Pancreas (tissue), 10 donors: Measurements from ENCODE around the gene MDH1. TPM values are rescaled to one million over a fixed set of nuclear protein-coding genes. Genes with fewer than 3 reads are reported as not detected.

ENCODE experiments used
- ATAC-seq, 4 donors: fragments of 200-7000 bp; cut with Tn5 transposase; one replicate each; pipeline versions ENCODE4 v1.8.0 to v1.9.1; 2020; ENCODE audit warnings: mild to moderate bottlenecking in 4 of 4, moderate library complexity in 4 of 4
- DNase-seq, 6 donors: peaks; one replicate each; pipeline ENCODE4 v3.0.0-alpha.2; 2020
- FAIRE-seq: peaks from 2 replicates; lab custom pipeline; 2012; peaks lifted over from hg19 to GRCh38; lab: Jason Lieb, UNC
- H3K27ac ChIP-seq, 4 donors: fragments of 200-600 bp; sonication (generic); 1 replicate in 3 of 4; 2 replicates in 1 of 4; pipeline versions ENCODE4 v1.5.0 to v1.8.0; 2020
- H3K27me3 ChIP-seq, 4 donors: fragments of 200-600 bp; one replicate each; pipeline ENCODE4 v1.8.0; 2021
- H3K36me3 ChIP-seq, 3 donors: fragments of 200-600 bp; sonication (generic) in 1 of 3; one replicate each; pipeline versions ENCODE4 v1.5.0 to v1.8.0; 2020 to 2021
- H3K4me1 ChIP-seq, 3 donors: fragments of 200-600 bp; one replicate each; pipeline ENCODE4 v1.8.0; 2021
- H3K4me3 ChIP-seq, 4 donors: fragments of 200-600 bp; sonication (generic) in 2 of 4; one replicate each; pipeline versions ENCODE4 v1.5.0 to v1.8.0; 2020 to 2021
- H3K9me3 ChIP-seq, 4 donors: fragments of 200-600 bp; one replicate each; pipeline ENCODE4 v1.8.0; 2021
- WGBS, 2 donors: extraction: QIAGEN DNeasy Blood & Tissue Kit; methylation state at CpG; one replicate each; pipeline ENCODE4 v1.1.7; 2013; 5-methylcytosine and 5-hydroxymethylcytosine counted together
- intact Hi-C, 3 donors: fragments of 100-400 bp; cut with DNase I; formaldehyde crosslinking; loops; one replicate each; pipeline versions ENCODE4 v1.11.1 to v1.14.2; 2022
- polyA plus RNA-seq, 2 donors: library from polyadenylated mRNA; stranded (reverse); fragments of 200-250 nt; gene quantifications; one replicate each; pipeline ENCODE4 v1.2.3, GENCODE V29; 2013
- total RNA-seq, 6 donors: library from RNA; stranded (reverse); fragmentation: NEBNext Ultra II Directional in 4 of 6; extraction: Animal tissue kit (Norgen Biotek cat#: 25700) in 4 of 6; gene quantifications; one replicate each; pipeline versions ENCODE4 v1.2.1 to v1.2.4, GENCODE V29; 2021 to 2023
- TF ChIP-seq, protein P1 (sequence below), 4 donors: fragments of 200-600 bp; sonication (generic) in 3 of 4; IDR thresholded peaks; one replicate each; pipeline versions ENCODE4 v1.5.0 to v1.8.0; 2021; ENCODE audit warnings: antibody characterized with exemption in 4 of 4
- donor health status: healthy with polysubstance abuse.
- donor health status: DM: no; HTN: no; CAD: no; lungs with moderate emphysema.
- donor health status: DM: no; HTN: no; CAD: no.
- donor health status: control.
- donor health status: control.
- donor health status: Bipolar disorder and iron deficiency.
- donor health status: DM: yes; HTN: yes; CAD: no.
- donor health status: DM: no; HTN: no; CAD: no.
- donor health status: DM: no; HTN: no; CAD: no.
- donor health status: DM: yes; HTN: yes; CAD: no.

Gene MDH1
- total and polyA plus RNA-seq, 8 donors: 35.4 to 104 (median 56.2) TPM

- H3K9me3 ChIP-seq: no peaks in the 10 kb centered on the region
- TF ChIP-seq, protein P1, sequence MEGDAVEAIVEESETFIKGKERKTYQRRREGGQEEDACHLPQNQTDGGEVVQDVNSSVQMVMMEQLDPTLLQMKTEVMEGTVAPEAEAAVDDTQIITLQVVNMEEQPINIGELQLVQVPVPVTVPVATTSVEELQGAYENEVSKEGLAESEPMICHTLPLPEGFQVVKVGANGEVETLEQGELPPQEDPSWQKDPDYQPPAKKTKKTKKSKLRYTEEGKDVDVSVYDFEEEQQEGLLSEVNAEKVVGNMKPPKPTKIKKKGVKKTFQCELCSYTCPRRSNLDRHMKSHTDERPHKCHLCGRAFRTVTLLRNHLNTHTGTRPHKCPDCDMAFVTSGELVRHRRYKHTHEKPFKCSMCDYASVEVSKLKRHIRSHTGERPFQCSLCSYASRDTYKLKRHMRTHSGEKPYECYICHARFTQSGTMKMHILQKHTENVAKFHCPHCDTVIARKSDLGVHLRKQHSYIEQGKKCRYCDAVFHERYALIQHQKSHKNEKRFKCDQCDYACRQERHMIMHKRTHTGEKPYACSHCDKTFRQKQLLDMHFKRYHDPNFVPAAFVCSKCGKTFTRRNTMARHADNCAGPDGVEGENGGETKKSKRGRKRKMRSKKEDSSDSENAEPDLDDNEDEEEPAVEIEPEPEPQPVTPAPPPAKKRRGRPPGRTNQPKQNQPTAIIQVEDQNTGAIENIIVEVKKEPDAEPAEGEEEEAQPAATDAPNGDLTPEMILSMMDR (IDR thresholded peaks at IDR 0.05): no peak
- ATAC-seq (no peak), FAIRE-seq (no peak), DNase-seq (no peak)
- 71 to 94% methylated on average over 1 of the region's 1 CpG for WGBS, 2 donors
- no peak overlapping the region for H3K4me3 ChIP-seq
- H3K4me1 ChIP-seq: no peaks in the 10 kb centered on the region
- H3K27ac ChIP-seq: no peak overlapping the region
- intact Hi-C loops: no loop called here
- no peaks in the 10 kb centered on the region for H3K27me3 ChIP-seq
- no peaks in the 10 kb centered on the region for H3K36me3 ChIP-seq
Observed at GRCh38 chr2:63643486-63643885, 54.7 kb downstream of the MDH1 start.

GRCh38 chr2:63648632-63649031 lies 59.9 kb downstream of the MDH1 start:
- ATAC-seq: no peak

GRCh38 chr2:63649829-63650228 lies 61.1 kb downstream of the MDH1 start:
- FAIRE-seq (no peak), DNase-seq (no peak), ATAC-seq (no peak)
- TF ChIP-seq, protein P1 (IDR thresholded peaks at IDR 0.05): no peak
- Histone ChIP-seq H3K27me3 (no peaks in the 10 kb centered on the region), H3K27ac (no peak overlapping the region), H3K9me3 (no peaks in the 10 kb centered on the region), H3K36me3 (no peaks in the 10 kb centered on the region), H3K4me1 (no peaks in the 10 kb centered on the region), H3K4me3 (no peak overlapping the region)
- intact Hi-C loops: no loop called here
- 93 to 100% methylated on average over 1 of the region's 1 CpG for WGBS, 2 donors

More at GRCh38 chr2:63648632-63649031, 59.9 kb downstream of the MDH1 start:
- FAIRE-seq: no peak
- Histone ChIP-seq H3K4me3 (no peak overlapping the region), H3K9me3 (no peaks in the 10 kb centered on the region), H3K4me1 (no peaks in the 10 kb centered on the region), H3K36me3 (no peaks in the 10 kb centered on the region), H3K27ac (no peak overlapping the region), H3K27me3 (no peaks in the 10 kb centered on the region)
- no peak for DNase-seq
- TF ChIP-seq, protein P1 (IDR thresholded peaks at IDR 0.05): no peak
- whole genome bisulfite sequencing, 2 donors: 59% methylated on average over 2 of the region's 2 CpGs
- intact Hi-C loops: no loop called here

DNA sequence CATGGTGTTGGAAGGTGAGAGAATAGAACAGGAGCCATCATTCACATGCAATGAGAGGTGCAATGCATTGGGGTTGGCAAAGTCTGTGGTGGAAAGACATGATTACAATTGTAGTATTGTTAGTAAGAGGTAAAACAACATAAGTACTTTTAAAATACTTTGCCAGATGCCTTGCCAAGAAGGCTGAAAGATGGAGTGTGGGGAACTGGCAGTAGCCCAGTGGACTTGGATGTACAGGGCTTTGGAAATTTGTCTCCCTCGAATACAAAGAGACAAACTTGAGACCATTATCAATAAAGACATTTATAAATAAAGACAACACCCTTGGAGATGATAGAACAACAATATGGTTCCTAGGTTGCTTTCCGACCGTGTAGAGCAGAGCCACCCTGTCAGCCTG lies 62.0 kb downstream of the MDH1 start:
- H3K9me3 ChIP-seq: no peaks in the 10 kb centered on the region
- H3K27me3 ChIP-seq: no peaks in the 10 kb centered on the region
- H3K27ac ChIP-seq: no peak overlapping the region
- intact Hi-C loops: no loop called here
- no peak overlapping the region for H3K4me3 ChIP-seq
- no peaks in the 10 kb centered on the region for H3K36me3 ChIP-seq
- TF ChIP-seq, protein P1 (IDR thresholded peaks at IDR 0.05): no peak
- H3K4me1 ChIP-seq: no peaks in the 10 kb centered on the region
- ATAC-seq (no peak), DNase-seq (no peak), FAIRE-seq (no peak)
- WGBS, 2 donors: 71 to 78% methylated on average over 3 of the region's 3 CpGs

- Histone ChIP-seq H3K4me1 (no peaks in the 10 kb centered on the region), H3K4me3 (no peak overlapping the region), H3K36me3 (no peaks in the 10 kb centered on the region), H3K27ac (no peak overlapping the region), H3K27me3 (no peaks in the 10 kb centered on the region), H3K9me3 (no peaks in the 10 kb centered on the region)
- 78 to 79% methylated on average over 3 of the region's 3 CpGs for WGBS, 2 donors
- FAIRE-seq: no peak
- TF ChIP-seq, protein P1 (IDR thresholded peaks at IDR 0.05): no peak
- DNase-seq: no peak
- intact Hi-C loops: no loop called here
- ATAC-seq: no peak
Observed at GRCh38 chr2:63651356-63651755, 62.6 kb downstream of the MDH1 start.
